ENCODE measurements around the gene TLL1.

Gene TLL1

DNA sequence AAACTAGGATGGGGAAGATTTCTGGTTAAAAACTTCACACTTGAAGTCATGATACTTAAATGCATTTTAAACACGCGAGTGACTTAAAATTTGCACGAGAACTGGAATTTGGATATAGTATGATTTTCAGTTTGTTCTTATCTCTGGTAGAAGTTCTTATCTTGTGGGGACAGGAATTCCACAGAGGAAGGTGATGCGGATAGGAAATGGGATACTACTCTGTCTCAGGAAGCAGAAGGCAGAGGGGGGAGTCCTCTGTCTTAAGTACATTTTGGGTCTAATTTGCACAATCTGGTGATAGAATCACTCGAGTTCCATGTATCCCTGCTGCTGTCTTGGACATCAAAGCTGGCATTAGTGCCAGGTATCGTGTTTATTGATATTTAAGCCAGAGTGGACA lies 53.3 kb downstream of the TLL1 start:
- H3K4me3 ChIP-seq (ENCODE audit: low read depth, low read length), result no peak overlapping the region
- no peak for TF ChIP-seq CTCF (IDR thresholded peaks at IDR 0.05; ENCODE audit: low read depth, low read length)

- no peak overlapping the region for H3K4me3 ChIP-seq (ENCODE audit: low read depth, low read length)
- no peak for TF ChIP-seq CTCF (IDR thresholded peaks at IDR 0.05; ENCODE audit: low read depth, low read length)
Observed at GRCh38 chr4:165927366-165927765, 54.3 kb downstream of the TLL1 start.

GRCh38 chr4:165927815-165928214 lies 54.8 kb downstream of the TLL1 start:
- H3K4me3 ChIP-seq (ENCODE audit: low read depth, low read length), result no peak overlapping the region
- no peak for TF ChIP-seq CTCF (IDR thresholded peaks at IDR 0.05; ENCODE audit: low read depth, low read length)

DNA sequence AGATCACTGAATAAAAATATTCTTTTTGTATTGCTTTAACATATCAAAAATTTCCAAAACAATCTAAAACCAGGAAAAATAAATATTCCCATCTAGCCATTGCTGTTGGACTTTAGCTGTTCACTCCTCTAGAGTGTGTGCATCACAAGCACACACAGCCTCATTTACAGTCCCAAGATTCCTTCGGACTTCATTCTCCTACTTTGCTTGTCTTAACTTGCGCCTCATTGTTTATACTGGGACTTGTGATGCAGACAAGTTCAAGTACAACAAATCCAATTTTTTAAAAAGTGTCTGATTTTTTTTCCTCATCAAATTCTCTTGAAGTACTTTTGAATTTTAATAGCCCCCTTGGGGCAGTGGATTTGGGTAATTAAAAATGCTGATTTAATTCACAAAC lies 55.6 kb downstream of the TLL1 start:
- no peak for TF ChIP-seq CTCF (IDR thresholded peaks at IDR 0.05; ENCODE audit: low read depth, low read length)

GRCh38 chr4:165929662-165930061 lies 56.6 kb downstream of the TLL1 start:
- TF ChIP-seq CTCF (IDR thresholded peaks at IDR 0.05; ENCODE audit: low read depth, low read length), result no peak
- no peak overlapping the region for H3K4me3 ChIP-seq (ENCODE audit: low read depth, low read length)

More for the DNA sequence above, 55.6 kb downstream of the TLL1 start:
- no peak overlapping the region for H3K4me3 ChIP-seq (ENCODE audit: low read depth, low read length)

- TF ChIP-seq CTCF (IDR thresholded peaks at IDR 0.05; ENCODE audit: low read depth, low read length), result no peak
- H3K4me3 ChIP-seq (ENCODE audit: low read depth, low read length), result no peak overlapping the region
Observed at GRCh38 chr4:165931741-165932140, 58.7 kb downstream of the TLL1 start.

DNA sequence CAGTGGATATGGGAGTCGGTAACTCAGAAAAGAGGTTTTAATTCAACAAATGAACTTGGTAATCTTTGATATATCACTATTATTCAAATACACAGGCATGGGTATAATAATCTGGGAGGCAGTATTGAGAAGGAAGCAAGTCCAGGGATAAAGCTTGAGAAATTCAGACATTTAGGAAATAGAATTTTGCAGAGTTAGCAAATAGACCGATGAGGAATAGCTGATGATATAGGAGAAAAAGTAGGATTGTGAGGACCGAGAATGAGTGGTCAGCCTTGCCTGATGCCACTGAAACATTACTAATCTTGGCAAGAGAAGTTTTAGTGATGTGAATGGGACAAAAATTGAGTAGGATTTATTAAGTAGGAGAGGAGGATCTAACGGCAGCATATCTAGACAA lies 71.9 kb downstream of the TLL1 start:
- H3K4me3 ChIP-seq (ENCODE audit: low read depth, low read length), result no peak overlapping the region
- TF ChIP-seq CTCF (IDR thresholded peaks at IDR 0.05; ENCODE audit: low read depth, low read length), result no peak
